ENCODE data around the gene OR14J1. TPM values are rescaled to one million over a fixed set of nuclear protein-coding genes. Genes with fewer than 3 reads are reported as not detected.

The OR14J1 gene, protein sequence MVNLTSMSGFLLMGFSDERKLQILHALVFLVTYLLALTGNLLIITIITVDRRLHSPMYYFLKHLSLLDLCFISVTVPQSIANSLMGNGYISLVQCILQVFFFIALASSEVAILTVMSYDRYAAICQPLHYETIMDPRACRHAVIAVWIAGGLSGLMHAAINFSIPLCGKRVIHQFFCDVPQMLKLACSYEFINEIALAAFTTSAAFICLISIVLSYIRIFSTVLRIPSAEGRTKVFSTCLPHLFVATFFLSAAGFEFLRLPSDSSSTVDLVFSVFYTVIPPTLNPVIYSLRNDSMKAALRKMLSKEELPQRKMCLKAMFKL
- polyA plus RNA-seq (2011; rRNA removed), result not detected in 2 replicates
- polyA minus RNA-seq (2011; rRNA and poly(A)+ RNA removed), result not detected in 2 replicates

DNA sequence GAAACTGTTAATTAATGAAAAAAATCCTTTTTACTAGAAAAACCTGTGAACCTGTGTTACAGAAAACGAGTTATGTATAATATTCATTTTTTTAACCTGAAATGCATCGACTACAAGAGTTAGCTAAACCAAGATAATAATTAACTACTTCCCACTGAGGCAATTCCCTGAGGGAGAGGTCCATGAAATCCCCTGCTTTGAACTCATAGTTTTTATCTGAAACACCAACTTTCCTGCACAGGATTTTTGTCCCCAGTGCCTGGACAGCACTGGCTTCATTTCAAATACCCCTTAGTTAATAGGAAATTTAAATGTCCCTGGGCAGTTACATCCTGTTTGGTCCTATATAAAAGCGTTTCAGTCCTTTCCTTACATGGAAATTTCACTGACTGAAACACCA, at the start of gene OR14J1:
Gene OR14J1 (plus strand): TSS at position 386 of the 400 bp plus-strand sequence. CDS start 4,989 bp downstream, outside the sequence.
- no peaks in the 10 kb centered on the region for H3K36me3 ChIP-seq (ENCODE audit: control insufficient read depth, insufficient read depth, low read length)
- POLR2A ChIA-PET, result no interaction called here
- CTCF ChIA-PET, result no interaction called here
- DNase-seq (ENCODE audit: low read depth), result no peak
- no peak within 1 kb of the TSS for H3K4me3 ChIP-seq (ENCODE audit: low read depth, low read length)
- TF ChIP-seq, protein P1, sequence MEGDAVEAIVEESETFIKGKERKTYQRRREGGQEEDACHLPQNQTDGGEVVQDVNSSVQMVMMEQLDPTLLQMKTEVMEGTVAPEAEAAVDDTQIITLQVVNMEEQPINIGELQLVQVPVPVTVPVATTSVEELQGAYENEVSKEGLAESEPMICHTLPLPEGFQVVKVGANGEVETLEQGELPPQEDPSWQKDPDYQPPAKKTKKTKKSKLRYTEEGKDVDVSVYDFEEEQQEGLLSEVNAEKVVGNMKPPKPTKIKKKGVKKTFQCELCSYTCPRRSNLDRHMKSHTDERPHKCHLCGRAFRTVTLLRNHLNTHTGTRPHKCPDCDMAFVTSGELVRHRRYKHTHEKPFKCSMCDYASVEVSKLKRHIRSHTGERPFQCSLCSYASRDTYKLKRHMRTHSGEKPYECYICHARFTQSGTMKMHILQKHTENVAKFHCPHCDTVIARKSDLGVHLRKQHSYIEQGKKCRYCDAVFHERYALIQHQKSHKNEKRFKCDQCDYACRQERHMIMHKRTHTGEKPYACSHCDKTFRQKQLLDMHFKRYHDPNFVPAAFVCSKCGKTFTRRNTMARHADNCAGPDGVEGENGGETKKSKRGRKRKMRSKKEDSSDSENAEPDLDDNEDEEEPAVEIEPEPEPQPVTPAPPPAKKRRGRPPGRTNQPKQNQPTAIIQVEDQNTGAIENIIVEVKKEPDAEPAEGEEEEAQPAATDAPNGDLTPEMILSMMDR (IDR thresholded peaks at IDR 0.05; ENCODE audit: insufficient read depth, low read depth, low read length), result no peak
- no peaks in the 10 kb centered on the region for H3K27me3 ChIP-seq (ENCODE audit: control insufficient read depth, insufficient read depth, low read length)

DNA sequence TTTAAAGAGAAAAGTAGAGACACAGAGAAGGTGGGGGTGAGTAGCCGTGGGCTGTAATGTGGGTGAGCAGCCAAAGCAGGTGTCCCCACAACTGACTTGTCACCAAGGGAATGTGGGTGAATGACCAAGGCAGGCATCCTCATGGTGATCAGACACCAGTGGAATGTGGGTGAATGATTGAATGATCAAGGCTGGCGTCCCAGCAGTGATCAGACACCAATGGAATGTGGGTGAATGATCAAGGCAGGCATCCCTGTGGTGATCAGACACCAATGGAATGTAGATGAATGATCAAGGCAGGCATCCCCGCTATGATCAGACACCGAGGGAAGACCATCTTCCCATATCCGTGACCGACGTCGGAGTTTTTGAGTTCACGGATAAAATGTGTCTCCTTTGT, 49.8 kb upstream of the OR14J1 start:
- DNase-seq (ENCODE audit: low read depth), result no peak
- ChIA-PET CTCF (no interaction called here), POLR2A (no interaction called here)
- Histone ChIP-seq H3K27me3 (ENCODE audit: control insufficient read depth, insufficient read depth, low read length) (no peaks in the 10 kb centered on the region), H3K36me3 (ENCODE audit: control insufficient read depth, insufficient read depth, low read length) (no peaks in the 10 kb centered on the region), H3K4me3 (ENCODE audit: low read depth, low read length) (no peak overlapping the region)
- TF ChIP-seq, protein P1 (IDR thresholded peaks at IDR 0.05; ENCODE audit: insufficient read depth, low read depth, low read length), result no peak

DNA sequence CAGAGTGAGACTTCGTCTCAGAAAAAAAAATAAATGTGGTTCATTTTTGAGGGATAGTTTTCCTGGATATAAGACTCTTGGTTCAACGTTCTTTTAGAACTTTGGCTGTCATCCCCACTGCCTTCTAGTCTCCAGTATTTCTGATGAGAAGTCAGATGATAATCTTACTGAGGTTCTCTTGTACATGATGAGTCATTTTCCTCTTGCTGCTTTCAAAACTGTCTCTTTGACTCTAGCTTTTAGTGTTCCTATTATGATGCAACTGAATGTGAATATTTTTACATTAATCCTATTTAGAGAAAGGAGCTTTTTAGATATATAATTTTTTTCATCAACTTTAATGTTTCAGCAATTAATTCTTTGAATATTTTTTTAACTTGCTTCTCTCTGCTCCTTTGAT, 46.0 kb upstream of the OR14J1 start:
- Histone ChIP-seq H3K36me3 (ENCODE audit: control insufficient read depth, insufficient read depth, low read length) (no peaks in the 10 kb centered on the region), H3K4me3 (ENCODE audit: low read depth, low read length) (no peak overlapping the region), H3K27me3 (ENCODE audit: control insufficient read depth, insufficient read depth, low read length) (no peaks in the 10 kb centered on the region)
- POLR2A ChIA-PET, result no interaction called here
- TF ChIP-seq, protein P1 (IDR thresholded peaks at IDR 0.05; ENCODE audit: insufficient read depth, low read depth, low read length), result no peak
- CTCF ChIA-PET, result no interaction called here
- no peak for DNase-seq (ENCODE audit: low read depth)

DNA sequence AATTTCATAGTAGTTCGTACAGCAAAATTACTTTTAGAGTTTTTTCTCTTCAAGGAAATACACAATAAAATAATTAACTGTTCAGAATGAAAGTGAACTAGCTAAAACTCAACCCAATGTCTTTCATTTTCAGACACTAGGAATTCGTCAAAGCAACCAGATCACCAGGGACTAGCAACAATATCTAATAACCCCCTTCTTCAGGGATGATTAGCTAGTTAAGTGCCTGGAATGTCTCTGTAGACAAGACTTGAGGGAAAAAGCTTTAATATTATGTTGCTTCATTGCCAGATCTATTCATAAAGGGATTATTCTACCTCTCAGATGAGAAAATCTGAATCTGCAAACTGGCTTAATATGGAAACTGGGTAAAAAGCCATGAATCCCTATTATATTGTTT, 41.8 kb upstream of the OR14J1 start:
- H3K27me3 ChIP-seq (ENCODE audit: control insufficient read depth, insufficient read depth, low read length), result no peaks in the 10 kb centered on the region
- H3K36me3 ChIP-seq (ENCODE audit: control insufficient read depth, insufficient read depth, low read length), result no peaks in the 10 kb centered on the region
- H3K4me3 ChIP-seq (ENCODE audit: low read depth, low read length), result no peak overlapping the region
- POLR2A ChIA-PET, result no interaction called here
- CTCF ChIA-PET, result no interaction called here
- TF ChIP-seq, protein P1 (IDR thresholded peaks at IDR 0.05; ENCODE audit: insufficient read depth, low read depth, low read length), result no peak
- no peak for DNase-seq (ENCODE audit: low read depth)

DNA sequence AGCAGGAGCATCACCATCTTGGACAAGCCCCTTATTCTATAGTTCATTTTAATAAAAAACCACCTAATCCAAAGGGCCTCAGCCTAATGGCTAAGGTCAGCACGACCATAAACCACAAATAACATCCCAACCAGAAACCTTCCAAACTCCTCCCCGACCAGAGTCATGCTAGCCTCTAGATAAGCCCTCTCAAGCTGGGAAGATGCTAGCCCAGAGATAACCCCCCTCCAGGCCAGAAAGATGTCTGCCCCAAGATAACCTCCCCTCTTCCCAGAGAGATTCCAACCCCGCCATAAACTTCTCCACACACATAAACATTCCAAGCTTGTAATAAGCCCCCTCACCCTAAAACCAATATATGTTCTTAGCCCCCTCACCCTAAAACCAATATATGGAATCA, 38.5 kb upstream of the OR14J1 start:
- Histone ChIP-seq H3K4me3 (ENCODE audit: low read depth, low read length) (no peak overlapping the region), H3K36me3 (ENCODE audit: control insufficient read depth, insufficient read depth, low read length) (no peaks in the 10 kb centered on the region), H3K27me3 (ENCODE audit: control insufficient read depth, insufficient read depth, low read length) (no peaks in the 10 kb centered on the region)
- ChIA-PET CTCF (no interaction called here), POLR2A (no interaction called here)
- TF ChIP-seq, protein P1 (IDR thresholded peaks at IDR 0.05; ENCODE audit: insufficient read depth, low read depth, low read length), result no peak
- no peak for DNase-seq (ENCODE audit: low read depth)

All from BJ (cell line).